Left lung (tissue), 10 donors: ENCODE measurements around the gene TRMT61A. TPM values are rescaled to one million over a fixed set of nuclear protein-coding genes. Genes with fewer than 3 reads are reported as not detected.

Experiments
- ATAC-seq: fragments of 200-7000 bp; cut with Tn5 transposase; one replicate; pipeline ENCODE4 v1.9.1; 2020; ENCODE audit warnings: moderate library complexity
- DNase-seq, 4 donors: peaks; one replicate each; pipeline ENCODE4 v3.0.0-alpha.2; 2013 to 2020
- H3K27ac ChIP-seq, 2 donors: fragments of 200-600 bp; sonication (generic) in 1 of 2; one replicate each; pipeline versions ENCODE4 v1.5.0 to v1.8.0; 2020 to 2021
- H3K27me3 ChIP-seq, 2 donors: fragments of 200-600 bp; sonication (generic) in 1 of 2; one replicate each; pipeline versions ENCODE4 v1.5.0 to v1.8.0; 2020 to 2021
- H3K36me3 ChIP-seq, 2 donors: fragments of 200-600 bp; sonication (generic) in 1 of 2; one replicate each; pipeline versions ENCODE4 v1.5.0 to v1.8.0; 2020 to 2021
- H3K4me1 ChIP-seq, 2 donors: fragments of 200-600 bp; one replicate each; pipeline ENCODE4 v1.8.0; 2021
- H3K4me3 ChIP-seq, 2 donors: fragments of 200-600 bp; sonication (generic) in 1 of 2; one replicate each; pipeline versions ENCODE4 v1.5.0 to v1.8.0; 2020 to 2021; ENCODE audit warnings: mild to moderate bottlenecking in 1 of 2
- H3K9me3 ChIP-seq, 2 donors: fragments of 200-600 bp; sonication (generic) in 1 of 2; one replicate each; pipeline versions ENCODE4 v1.5.0 to v1.8.0; 2020 to 2021
- CTCF ChIP-seq, 2 donors: fragments of 200-600 bp; sonication (generic) in 1 of 2; IDR thresholded peaks; one replicate each; pipeline versions ENCODE4 v1.5.0 to v1.8.0; 2021; ENCODE audit warnings: antibody characterized with exemption in 2 of 2
- intact Hi-C, 2 donors: fragments of 100-400 bp; cut with DNase I; formaldehyde crosslinking; loops; one replicate each; pipeline versions ENCODE4 v1.11.2 to v1.14.2; 2022
- polyA plus RNA-seq, 6 donors: library from polyadenylated mRNA; unstranded; fragments of 120-200 nt; gene quantifications; one replicate each; pipeline ENCODE4 v1.2.1, GENCODE V29; 2013; ENCODE audit not compliant: insufficient read length in 6 of 6
- total RNA-seq, 2 donors: library from RNA; stranded (reverse); fragmentation: NEBNext Ultra II Directional; extraction: Animal tissue kit (Norgen Biotek cat#: 25700); gene quantifications; one replicate each; pipeline ENCODE4 v1.2.1, GENCODE V29; 2021
- donor health status: DM: no; HTN: yes; CAD: no.
- donor health status: DM: no; HTN: no; CAD: no.

The TRMT61A gene
- total and polyA plus RNA-seq, 8 donors, result 6.0 to 12.6 (median 7.9) TPM

GRCh38 chr14:103561381-103562178 is 32.6 kb downstream of the TRMT61A start:
- ATAC-seq (peak; percentile 28), DNase-seq (peak in 1 of 4 donors; percentile 40)
- no peak for TF ChIP-seq CTCF (IDR thresholded peaks at IDR 0.05)
- H3K27ac ChIP-seq, result peak overlapping the region; percentile 93 to 97
- H3K36me3 ChIP-seq, result peaks cover 0 to 32% of the 10 kb centered on the region in 2 donors
- H3K27me3 ChIP-seq, result no peaks in the 10 kb centered on the region
- H3K4me1 ChIP-seq, result peaks cover 17 to 75% of the 10 kb centered on the region in 2 donors
- no peaks in the 10 kb centered on the region for H3K9me3 ChIP-seq
- intact Hi-C loops, result no loop called here
- H3K4me3 ChIP-seq, result peak overlapping the region; percentile 81 to 99

GRCh38 chr14:103562179-103562428 is 33.1 kb downstream of the TRMT61A start:
- no peak for TF ChIP-seq CTCF (IDR thresholded peaks at IDR 0.05)
- Histone ChIP-seq H3K27ac (peak overlapping the region; percentile 93 to 97), H3K27me3 (no peaks in the 10 kb centered on the region), H3K9me3 (no peaks in the 10 kb centered on the region), H3K4me3 (peak overlapping the region; percentile 81 to 99), H3K36me3 (peaks cover 0 to 31% of the 10 kb centered on the region in 2 donors), H3K4me1 (peaks cover 17 to 78% of the 10 kb centered on the region in 2 donors)
- intact Hi-C loops, result no loop called here
- DNase-seq, result no peak
- no peak for ATAC-seq

- DNase-seq (peak; percentile 87 to 97 (median 90)), ATAC-seq (peak; percentile 86)
- Histone ChIP-seq H3K4me3 (peak within 1 kb of the TSS; percentile 81 to 99), H3K4me1 (peaks cover 17 to 74% of the 10 kb centered on the region in 2 donors), H3K9me3 (no peaks in the 10 kb centered on the region), H3K36me3 (peaks cover 0 to 26% of the 10 kb centered on the region in 2 donors), H3K27me3 (no peaks in the 10 kb centered on the region), H3K27ac (peak within 1 kb of the TSS; percentile 93 to 97)
- intact Hi-C loops, result no loop called here
- TF ChIP-seq CTCF (IDR thresholded peaks at IDR 0.05), result no peak
These were observed 33.6 kb downstream of the TRMT61A start, which contains the start of the genes BAG5 and COA8 for GRCh38 chr14:103562429-103563225. Gene BAG5, minus strand, starts transcription at chr14:103562657. Its CDS starts 1,493 bp downstream, at chr14:103561164. Gene COA8, plus strand, starts transcription at chr14:103562960. Its CDS starts 42 bp downstream, at chr14:103563002.

GRCh38 chr14:103563226-103563620 is 34.2 kb downstream of the TRMT61A start:
- DNase-seq, result no peak
- Histone ChIP-seq H3K27me3 (no peaks in the 10 kb centered on the region), H3K36me3 (peaks cover 0 to 20% of the 10 kb centered on the region in 2 donors), H3K4me3 (peak overlapping the region; percentile 81 to 99), H3K9me3 (no peaks in the 10 kb centered on the region), H3K27ac (peak overlapping the region; percentile 93 to 97), H3K4me1 (peaks cover 17 to 68% of the 10 kb centered on the region in 2 donors)
- TF ChIP-seq CTCF (IDR thresholded peaks at IDR 0.05), result no peak
- intact Hi-C loops, result no loop called here
- ATAC-seq, result no peak
